Fibroblast of pulmonary artery (primary cell): ENCODE data around the gene C4A.
"Not testable (repeated sequence)": the region's sequence is repeated elsewhere in the genome, so short reads cannot be mapped to it uniquely, and the experiment has no call there.

Source experiments
- DNase-seq: peaks from one replicate; pipeline ENCODE4 v3.0.0-alpha.2; 2010; ENCODE audit warnings: low read depth
- H3K4me3 ChIP-seq: replicated peaks from 2 replicates; pipeline ENCODE4 v1.5.1; 2011; ENCODE audit warnings: low read depth, mild to moderate bottlenecking, control low read depth, low read length, moderate library complexity

Gene C4A

DNA sequence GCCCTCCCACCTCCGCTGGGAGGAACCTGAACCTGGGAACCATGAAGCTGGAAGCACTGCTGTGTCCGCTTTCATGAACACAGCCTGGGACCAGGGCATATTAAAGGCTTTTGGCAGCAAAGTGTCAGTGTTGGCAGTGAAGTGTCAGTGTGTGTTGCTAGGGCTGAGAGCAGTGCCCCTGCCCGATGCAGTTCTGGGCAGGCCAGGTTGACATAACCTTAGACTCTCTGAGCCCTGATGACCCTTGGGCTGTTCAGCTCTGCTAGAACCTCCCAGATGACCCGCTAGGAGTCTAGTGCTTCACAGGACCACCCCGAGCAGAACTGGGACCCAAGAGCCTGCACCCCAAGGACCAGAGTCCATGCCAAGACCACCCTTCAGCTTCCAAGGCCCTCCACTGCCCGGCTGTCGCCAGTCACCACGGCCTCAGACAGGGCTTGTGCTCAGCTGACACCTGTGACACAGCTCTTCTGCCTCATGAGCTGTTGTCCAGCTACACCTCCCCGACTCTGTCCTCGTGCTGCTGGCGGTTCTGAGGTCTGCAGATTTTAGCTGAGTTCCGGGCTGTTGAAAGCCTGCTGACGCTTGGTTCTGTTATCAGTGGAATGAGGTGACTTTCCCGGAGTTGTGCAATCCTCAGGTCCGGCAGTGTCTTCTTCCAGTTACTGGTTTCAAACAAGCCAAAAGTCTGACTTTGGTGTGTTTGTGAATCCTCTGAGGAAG, 20.9 kb downstream of the C4A start:
- H3K4me3 ChIP-seq, DNase-seq: not testable (repeated sequence)

DNA sequence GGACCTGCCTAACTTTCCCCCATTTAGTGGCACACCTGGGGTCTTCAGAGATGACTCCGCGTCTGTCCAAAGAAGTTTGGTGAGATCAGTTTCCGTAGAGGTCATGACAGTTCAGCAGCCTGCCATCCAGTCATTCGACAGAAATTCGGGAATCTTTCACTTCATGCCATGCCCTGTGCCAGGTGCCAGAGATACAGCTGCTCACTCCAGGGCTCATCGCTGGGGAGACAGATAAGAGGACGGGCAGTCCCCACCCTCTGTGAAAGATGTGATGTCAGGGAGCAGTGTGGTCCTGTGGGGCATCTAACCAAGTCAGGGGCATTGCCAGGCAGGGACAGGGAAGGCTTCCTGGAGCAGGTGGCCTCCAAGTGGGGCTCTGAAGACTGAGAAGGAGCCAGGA, 21.4 kb downstream of the C4A start:
- H3K4me3 ChIP-seq, DNase-seq: not testable (repeated sequence)

DNA sequence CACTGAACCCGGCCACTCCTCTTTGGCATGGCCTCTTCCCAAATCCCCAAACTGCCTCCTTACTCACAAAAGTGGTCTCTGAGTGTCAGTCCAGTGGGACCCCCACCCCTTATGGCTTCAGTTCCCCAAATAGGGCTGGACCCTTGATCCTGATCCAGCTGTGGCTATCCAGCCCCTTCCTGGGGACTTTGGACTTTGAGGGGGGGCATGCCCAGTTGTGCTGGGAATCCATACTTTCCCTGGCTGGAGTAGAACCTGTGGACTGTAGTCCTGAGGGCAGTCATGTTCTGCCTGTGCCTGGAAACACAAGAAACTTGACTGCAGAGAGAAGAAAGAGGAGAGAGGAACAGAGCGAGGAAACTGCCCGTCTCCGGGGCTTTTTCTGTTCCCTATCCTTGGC, 22.5 kb downstream of the C4A start:
- DNase-seq: not testable (repeated sequence)

DNA sequence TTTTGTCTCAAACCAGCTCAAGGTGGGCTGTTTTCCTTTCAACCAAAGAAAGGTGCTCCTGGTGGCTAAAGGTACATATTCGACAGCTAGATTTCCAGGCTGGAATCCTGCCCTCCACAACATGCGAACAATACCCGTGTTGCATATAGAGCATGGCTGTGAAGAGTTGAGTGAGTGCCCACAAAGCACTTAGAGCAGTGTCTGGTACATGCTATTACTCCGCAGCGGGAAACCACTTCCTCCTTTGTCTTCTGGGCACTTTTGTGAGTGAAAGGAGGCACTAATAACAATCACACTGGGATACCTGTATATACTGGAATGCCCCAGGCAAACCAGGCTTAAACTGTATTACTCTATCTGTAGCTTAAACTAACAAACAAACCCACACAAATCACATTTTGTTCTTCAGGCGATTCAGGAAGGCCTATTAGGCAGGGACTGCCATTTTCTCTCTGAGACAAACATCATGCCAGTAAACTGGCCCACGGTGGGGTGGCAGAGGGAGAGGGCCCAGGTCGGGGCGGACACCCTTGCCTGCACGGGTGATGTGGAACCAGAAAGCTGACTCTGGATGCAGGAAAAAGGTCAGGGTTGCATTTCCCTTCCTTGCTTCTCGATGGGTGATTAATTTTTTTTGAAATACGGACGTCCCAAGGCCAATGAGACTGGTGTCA, 23.1 kb downstream of the C4A start:
- not testable (repeated sequence) for DNase-seq, H3K4me3 ChIP-seq

More for the DNA sequence above, 22.5 kb downstream of the C4A start:
- not testable (repeated sequence) for H3K4me3 ChIP-seq

DNA sequence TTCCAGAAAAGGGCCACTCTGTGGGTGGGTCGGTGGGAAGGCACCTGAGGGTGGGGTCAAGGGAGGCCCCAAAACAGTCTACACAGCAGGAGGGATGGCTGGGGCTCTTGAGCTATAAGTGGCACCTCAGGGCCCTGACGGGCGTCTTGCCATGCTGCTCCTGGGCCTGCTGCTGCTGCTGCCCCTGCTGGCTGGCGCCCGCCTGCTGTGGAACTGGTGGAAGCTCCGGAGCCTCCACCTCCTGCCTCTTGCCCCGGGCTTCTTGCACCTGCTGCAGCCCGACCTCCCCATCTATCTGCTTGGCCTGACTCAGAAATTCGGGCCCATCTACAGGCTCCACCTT, 23.7 kb downstream of the C4A start:
- DNase-seq, H3K4me3 ChIP-seq: not testable (repeated sequence)

DNA sequence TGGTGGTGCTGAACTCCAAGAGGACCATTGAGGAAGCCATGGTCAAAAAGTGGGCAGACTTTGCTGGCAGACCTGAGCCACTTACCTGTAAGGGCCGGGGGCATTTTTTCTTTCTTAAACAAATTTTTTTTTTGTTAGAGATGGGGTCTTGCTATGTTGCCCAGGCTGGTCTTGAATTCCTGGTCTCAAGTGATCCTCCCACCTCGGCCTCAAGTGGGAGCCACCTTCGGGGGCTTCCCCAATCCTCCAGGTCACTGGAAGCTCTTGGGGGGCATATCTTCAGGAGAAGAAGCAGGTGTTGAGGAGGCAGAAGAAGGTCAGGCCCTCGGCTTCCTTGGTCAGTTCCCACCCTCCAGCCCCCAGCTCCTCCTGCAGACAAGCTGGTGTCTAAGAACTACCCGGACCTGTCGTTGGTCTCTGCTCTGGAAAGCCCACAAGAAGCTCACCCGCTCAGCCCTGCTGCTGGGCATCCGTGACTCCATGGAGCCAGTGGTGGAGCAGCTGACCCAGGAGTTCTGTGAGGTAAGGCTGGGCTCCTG, 24.2 kb downstream of the C4A start:
- not testable (repeated sequence) for DNase-seq, H3K4me3 ChIP-seq

DNA sequence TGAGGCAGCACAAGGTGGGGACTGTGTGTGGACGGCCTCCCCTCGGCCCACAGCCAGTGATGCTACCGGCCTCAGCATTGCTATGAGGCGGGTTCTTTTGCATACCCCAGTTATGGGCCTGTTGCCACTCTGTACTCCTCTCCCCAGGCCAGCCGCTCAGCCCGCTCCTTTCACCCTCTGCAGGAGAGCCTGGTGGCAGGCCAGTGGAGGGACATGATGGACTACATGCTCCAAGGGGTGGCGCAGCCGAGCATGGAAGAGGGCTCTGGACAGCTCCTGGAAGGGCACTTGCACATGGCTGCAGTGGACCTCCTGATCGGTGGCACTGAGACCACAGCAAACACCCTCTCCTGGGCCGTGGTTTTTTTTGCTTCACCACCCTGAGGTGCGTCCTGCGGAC, 25.2 kb downstream of the C4A start:
- DNase-seq: not testable (repeated sequence)

DNA sequence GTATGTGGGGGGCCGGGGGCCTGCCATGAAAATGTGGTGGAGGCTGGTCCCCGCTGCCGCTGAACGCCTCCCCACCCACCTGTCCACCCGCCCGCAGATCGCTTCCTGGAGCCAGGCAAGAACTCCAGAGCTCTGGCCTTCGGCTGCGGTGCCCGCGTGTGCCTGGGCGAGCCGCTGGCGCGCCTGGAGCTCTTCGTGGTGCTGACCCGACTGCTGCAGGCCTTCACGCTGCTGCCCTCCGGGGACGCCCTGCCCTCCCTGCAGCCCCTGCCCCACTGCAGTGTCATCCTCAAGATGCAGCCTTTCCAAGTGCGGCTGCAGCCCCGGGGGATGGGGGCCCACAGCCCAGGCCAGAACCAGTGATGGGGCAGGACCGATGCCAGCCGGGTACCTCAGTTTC, 26.2 kb downstream of the C4A start:
- DNase-seq, H3K4me3 ChIP-seq: not testable (repeated sequence)

More for the DNA sequence above, 25.2 kb downstream of the C4A start:
- H3K4me3 ChIP-seq: not testable (repeated sequence)

DNA sequence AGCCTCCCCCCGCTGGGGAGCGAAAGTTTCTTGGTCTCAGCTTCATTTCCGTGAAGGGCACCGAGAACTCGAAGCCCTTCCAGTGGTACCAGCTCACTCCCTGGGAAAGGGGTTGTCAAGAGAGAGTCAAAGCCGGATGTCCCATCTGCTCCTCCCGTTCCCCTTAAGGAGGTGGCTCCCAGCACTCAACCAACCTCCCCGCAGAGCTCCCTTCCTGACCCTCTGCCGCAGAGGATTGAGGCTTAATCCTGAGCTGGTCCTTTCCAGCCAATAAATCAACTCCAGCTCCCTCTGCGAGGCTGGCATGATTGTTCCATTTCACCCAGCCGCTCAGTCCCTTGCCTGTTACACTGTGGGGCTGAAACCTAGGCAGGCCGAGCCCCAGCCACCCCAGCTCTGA, 26.8 kb downstream of the C4A start:
- not testable (repeated sequence) for DNase-seq, H3K4me3 ChIP-seq

DNA sequence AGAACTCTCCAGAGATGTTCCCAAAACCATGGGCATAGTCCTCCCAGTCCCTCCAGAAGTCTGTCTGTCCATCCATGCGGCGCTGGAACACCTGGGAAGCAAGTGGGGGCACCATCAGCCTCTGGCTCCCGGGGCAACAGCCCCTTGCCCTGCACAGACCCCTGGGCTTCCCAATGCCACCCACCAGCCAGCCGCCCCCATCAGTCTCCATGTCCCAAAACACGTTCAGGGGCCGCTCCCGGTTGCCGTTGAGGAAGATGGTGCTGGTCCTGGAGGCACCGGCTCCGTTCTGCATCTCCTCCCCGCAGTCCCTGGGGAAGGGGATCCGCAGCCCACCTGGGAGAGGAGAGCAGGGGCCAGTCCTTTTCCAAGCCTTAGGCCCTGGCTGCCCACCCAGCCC, 27.7 kb downstream of the C4A start:
- not testable (repeated sequence) for H3K4me3 ChIP-seq, DNase-seq

DNA sequence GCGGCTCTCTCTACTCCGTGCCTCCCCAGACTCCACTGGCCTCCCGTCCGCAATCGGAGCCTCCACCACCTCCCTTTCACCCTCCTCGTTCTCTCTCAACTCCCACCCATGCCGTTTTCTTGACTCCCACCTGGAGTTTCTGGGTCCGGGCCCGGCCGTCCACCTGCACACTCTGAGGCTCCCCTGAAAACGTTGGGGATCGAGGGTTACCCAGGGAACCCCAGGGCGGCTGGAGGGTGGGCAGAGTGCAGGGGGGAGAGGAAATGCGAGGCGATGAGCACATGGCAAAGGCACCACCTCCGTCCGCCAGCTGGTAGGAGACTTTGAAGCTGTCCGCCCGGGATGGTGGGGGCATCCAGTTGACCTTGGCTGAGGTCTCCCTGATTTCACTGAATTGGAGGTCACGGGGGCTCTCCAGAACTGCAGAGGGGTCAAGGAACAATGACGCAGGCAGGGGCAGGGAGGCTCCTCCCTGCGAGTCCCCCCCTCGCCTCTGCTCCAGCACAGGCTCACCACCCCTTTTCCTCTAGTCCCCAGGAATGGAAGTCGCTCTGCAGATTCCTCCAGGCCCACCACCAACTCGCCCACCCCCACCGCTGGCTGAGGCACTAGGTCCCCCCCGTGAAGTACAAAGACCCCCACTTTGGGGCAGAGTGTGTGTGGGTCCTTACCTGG, 29.1 kb downstream of the C4A start:
- not testable (repeated sequence) for DNase-seq, H3K4me3 ChIP-seq

DNA sequence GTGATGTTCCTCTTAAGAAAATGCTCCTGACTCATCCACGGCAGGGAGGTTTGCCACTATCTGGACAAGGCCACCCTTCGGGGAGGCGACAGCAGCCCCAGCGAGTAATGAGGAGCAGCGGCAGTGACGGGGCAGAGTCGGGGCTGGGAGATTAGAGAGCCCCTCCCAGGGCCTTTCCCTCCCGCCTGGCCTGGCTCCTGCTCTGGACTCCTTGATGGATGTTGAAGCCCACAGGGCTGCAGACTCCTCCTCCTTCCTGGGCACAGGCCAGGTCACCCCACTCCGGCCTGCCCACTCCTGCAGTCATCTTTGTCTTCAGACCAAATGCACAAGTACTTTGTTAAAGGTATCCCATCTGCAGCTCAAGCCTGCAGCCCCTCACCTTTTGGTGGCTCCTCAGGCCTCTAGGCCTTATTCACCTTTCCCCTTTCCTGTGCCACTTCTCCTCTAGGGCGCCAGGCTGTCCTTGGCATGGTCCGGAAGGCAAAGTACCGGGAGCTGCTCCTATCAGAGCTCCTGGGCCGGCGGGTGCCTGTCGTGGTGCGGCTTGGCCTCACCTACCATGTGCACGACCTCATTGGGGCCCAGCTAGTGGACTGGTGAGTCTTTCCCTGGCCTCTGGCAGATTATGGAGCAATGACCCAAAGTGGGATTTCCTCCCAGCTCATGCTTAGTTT, 31.2 kb downstream of the C4A start:
- not testable (repeated sequence) for DNase-seq

DNA sequence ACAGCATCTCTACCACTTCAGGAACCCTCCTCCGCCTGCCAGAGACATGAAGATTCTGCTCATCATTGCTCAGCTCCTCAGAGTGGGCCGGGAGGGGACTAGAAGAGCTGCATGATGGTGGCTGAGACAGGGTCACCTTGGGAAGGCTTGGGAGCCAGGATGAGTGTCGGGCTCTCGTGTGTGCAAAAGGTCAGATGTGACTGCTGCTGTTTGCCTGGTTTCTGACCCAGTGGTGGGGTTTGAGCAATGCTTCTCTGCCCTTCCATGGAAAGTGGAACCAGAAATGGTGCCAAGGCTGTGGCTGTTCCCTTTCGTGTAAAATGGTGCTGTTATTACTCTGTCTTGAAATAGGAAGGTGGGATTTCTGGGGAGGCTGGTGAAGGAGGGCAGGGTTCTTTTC, 31.9 kb downstream of the C4A start:
- DNase-seq, H3K4me3 ChIP-seq: not testable (repeated sequence)

More for the DNA sequence above, 31.2 kb downstream of the C4A start:
- H3K4me3 ChIP-seq: not testable (repeated sequence)

DNA sequence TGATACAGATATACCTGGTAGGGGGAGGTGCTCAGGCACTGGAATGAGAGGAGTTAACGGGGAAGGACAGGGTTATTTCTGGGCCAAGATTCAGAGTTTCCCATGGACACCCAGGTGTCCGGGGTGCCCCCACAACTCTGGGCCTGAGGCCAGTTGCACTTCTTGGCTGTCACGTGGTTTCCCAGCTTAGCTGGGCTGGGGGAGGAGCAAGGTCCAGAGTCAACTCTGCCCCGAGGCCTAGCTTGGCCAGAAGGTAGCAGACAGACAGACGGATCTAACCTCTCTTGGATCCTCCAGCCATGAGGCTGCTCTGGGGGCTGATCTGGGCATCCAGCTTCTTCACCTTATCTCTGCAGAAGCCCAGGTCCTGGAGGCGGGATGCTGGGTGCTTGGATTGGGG, 32.7 kb downstream of the C4A start, which contains the start of gene C4B:
C4B (plus strand) TSS at position 249 of the 400 bp plus-strand sequence; CDS start at position 300, 51 bp downstream.
- H3K4me3 ChIP-seq: not testable (repeated sequence)

DNA sequence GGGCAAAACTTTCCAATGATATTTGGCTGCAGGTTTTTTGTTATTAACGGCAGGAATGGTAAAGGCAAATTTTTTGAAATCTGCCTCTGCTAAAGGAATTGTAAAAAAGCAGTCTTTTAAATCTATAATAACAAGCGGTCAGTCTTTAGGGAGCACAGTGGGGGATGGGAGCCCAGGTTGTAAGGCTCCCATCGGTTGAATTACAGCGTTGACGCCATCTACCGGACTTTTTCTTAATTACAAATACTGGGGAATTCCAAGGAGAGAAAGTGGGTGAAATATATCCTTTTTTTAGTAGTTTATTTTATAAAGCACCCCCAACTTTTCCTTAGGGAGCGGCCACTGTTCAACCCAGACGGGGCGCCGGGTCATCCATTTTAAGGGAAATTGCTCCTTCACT, 40.2 kb downstream of the C4A start:
- not testable (repeated sequence) for H3K4me3 ChIP-seq, DNase-seq

More for the DNA sequence above, 32.7 kb downstream of the C4A start, which contains the start of gene C4B:
- not testable (repeated sequence) for DNase-seq

DNA sequence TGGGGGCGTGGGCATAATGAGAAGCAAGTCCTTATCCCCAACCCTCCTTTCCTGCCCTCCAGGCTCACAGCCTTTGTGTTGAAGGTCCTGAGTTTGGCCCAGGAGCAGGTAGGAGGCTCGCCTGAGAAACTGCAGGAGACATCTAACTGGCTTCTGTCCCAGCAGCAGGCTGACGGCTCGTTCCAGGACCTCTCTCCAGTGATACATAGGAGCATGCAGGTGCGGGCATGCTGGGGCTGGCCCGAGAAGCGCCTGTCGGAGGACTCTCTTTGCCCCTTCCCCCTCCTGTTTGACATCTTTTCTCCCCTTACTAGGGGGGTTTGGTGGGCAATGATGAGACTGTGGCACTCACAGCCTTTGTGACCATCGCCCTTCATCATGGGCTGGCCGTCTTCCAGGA, 46.8 kb downstream of the C4A start:
- DNase-seq: not testable (repeated sequence)

DNA sequence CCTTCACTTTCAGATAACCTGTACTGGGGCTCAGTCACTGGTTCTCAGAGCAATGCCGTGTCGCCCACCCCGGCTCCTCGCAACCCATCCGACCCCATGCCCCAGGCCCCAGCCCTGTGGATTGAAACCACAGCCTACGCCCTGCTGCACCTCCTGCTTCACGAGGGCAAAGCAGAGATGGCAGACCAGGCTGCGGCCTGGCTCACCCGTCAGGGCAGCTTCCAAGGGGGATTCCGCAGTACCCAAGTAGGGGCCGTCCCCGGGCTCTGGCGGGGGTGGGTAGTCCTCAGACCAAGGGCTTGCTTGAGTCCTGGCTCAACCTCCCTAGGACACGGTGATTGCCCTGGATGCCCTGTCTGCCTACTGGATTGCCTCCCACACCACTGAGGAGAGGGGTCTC, 47.7 kb downstream of the C4A start:
- H3K4me3 ChIP-seq, DNase-seq: not testable (repeated sequence)

More for the DNA sequence above, 46.8 kb downstream of the C4A start:
- H3K4me3 ChIP-seq: not testable (repeated sequence)

DNA sequence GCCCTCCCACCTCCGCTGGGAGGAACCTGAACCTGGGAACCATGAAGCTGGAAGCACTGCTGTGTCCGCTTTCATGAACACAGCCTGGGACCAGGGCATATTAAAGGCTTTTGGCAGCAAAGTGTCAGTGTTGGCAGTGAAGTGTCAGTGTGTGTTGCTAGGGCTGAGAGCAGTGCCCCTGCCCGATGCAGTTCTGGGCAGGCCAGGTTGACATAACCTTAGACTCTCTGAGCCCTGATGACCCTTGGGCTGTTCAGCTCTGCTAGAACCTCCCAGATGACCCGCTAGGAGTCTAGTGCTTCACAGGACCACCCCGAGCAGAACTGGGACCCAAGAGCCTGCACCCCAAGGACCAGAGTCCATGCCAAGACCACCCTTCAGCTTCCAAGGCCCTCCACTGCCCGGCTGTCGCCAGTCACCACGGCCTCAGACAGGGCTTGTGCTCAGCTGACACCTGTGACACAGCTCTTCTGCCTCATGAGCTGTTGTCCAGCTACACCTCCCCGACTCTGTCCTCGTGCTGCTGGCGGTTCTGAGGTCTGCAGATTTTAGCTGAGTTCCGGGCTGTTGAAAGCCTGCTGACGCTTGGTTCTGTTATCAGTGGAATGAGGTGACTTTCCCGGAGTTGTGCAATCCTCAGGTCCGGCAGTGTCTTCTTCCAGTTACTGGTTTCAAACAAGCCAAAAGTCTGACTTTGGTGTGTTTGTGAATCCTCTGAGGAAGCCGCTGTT, 53.6 kb downstream of the C4A start:
- DNase-seq, H3K4me3 ChIP-seq: not testable (repeated sequence)
